Measurements from ENCODE around the gene ARHGEF4.
"Not testable (repeated sequence)": the region's sequence is repeated elsewhere in the genome, so short reads cannot be mapped to it uniquely, and the experiment has no call there.

Gene ARHGEF4

DNA sequence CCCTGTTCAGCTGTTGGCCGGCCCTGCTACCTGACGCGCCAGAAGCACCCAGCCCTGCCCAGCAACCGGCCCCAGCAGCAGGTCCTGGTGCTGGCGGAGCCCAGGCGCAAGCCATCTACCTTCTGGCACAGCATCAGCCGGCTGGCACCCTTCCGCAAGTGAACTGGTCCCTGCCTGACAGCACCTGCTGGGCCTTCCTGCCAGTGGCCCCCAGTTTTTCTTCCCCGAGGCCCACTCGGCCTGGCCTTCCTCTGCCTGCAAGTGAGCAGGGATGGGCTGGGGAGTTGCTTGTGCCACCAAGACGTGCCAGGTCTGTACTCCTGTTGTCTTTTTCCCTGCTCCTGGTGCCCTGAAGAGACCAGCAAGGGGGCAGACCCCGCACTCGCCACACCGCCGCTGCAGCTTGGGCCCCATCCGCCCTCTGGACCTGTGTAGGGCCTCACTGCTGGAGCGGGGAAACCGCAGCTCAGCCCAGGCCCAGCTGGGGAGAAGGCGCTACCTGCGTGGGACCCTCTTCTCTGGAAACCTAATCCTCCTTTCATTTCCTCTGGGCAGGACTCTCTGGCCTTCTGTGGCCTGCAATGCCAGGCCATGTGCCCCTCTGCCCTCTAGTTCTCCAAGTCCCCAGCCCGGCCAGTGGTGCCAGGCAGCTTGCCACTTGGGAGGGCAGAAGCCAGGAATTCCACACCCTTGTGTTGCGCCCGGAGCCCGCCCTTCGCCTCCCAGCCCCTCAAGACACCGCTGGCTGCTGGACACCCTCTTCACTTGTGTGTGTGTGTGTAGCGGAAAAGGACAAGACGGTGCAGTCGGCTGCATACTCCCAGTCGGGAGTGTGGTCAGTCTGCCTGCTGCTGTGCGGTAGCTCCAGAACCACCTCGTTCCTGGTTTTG, 209.6 kb downstream of the ARHGEF4 start:
- DNase-seq = peak in 3 of 56 donors; percentile 7 to 33 (median 20)

DNA sequence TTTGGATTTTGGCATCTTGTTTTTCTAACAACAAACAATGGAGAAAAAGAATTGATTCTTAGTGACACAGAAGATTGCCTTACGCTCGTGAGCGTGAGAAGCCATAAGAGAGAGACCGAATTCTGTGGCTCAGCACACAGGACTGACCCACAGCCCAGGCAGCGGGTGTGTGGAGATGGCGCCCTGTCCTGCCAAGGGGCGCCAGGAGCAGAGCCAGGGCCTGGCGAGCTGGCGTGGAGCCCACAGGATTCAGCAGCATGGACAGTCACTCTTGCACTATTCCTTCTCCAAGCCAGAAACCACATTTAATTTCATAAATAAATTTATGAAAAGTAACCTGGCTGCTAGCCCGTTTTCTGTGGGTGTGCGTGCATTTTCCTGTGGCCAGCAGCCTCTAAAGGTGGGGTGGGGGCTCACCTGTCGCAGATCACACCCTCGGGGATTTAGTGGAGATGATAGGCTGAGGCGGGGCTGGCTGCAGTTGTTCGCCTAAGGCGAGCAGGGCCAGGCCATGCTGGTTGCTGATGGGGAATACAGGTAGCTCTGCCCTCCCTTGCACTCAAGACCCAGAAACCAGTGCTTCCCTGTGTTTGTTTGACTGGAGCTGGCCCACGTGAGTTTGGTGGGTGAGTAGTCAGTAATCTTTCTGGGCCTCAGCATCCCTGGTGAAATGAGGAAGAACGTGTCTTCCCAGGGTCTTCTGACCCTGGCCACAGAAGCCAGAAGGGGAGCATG, 210.4 kb downstream of the ARHGEF4 start:
- peak in 3 of 56 donors; percentile 24 to 44 (median 25) for DNase-seq

DNA sequence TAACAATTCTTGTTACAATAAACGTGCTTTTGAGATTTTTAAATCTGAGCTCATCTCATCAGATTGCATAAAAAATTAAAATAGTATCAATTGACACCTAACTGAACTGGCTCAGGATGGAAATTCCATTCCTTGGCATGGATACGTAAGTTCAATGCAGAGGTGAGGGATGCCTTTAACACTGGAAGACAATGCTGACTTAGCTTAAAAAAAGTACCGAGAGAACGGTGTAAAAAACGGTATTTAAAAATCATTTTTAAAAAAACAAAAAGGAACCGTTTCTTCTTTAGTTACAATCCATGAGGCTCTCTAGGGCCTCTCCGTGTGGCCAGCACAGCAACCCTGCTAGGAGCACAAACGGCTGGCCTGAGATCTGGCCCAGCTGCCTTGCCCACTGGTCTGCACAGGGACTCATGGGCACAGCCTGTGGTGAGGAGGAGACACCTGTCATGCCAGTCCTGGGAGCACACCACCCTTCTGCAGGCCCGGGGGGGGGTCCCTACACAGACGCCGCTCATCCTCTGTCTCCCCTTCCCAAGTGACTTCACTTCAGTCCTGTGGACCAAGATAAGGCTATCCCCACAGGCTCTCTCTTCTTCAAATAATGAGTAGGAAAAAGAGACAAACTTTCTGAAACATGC, 211.3 kb downstream of the ARHGEF4 start:
- no peak for DNase-seq

DNA sequence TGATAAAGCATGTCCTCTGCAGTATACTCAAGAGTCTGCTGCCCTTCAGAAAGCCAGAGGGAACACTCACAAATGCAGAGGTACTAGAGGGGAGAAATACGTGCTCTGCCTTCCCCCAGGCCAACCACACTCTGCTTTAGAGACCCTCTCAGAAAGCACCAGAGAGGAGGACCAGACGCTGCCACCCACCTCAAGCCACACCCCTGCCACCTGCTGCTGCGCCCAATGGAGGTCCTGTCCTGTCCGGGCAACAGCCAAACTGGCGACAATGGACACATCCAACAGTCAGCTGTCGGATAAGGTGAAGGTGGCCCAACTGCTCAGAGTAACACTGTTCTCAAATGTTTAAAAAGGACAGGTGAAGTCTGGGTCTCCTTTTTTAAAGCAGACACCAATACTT, 211.9 kb downstream of the ARHGEF4 start:
- no peak for DNase-seq

DNA sequence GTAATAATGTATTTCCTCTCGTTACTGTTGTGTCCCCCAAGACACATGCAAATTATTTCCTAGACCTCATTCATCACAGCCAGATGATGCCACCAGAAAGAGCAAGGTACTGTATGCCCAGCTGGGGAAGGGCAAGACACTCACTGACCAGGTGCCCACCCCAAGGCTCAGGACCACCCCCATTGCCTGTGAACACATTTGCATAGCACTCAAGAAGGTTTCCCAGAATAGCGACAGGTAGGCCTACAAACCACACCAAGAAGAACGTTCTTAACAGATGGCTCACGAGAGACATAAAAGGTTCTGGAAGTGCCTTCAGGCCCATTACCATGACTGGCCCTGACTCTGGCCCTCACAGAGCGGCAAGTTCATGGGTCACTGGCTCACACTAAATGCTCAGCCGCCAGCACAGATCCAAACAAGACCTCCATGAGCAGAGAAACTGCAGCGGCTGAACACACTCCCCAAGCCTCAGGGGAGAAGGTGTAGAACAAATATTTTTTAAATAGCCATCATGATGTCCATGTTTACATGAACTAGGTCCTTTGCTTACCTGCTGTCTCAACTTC, 212.5 kb downstream of the ARHGEF4 start:
- no peak for DNase-seq

DNA sequence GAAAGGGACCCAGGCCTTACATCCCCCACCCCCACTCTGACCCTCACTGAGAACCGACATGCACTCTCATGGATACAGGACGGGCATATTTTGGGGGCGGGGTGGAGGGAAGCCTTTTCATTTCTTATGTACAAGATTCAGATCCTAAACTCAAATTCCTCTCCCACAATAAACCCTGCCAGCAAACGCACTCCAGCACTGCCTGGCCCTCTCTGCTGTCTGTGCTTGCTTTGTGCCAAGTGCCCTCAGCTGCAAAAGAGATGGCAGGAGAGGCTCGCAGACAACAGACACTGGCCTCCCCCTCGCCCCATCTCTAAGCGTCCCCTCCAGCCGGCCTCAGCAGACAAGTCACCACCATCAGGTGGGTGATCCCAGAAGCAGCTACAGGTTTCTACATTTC, 214.2 kb downstream of the ARHGEF4 start:
- DNase-seq = peak in 6 of 56 donors; percentile 18 to 42 (median 28)

DNA sequence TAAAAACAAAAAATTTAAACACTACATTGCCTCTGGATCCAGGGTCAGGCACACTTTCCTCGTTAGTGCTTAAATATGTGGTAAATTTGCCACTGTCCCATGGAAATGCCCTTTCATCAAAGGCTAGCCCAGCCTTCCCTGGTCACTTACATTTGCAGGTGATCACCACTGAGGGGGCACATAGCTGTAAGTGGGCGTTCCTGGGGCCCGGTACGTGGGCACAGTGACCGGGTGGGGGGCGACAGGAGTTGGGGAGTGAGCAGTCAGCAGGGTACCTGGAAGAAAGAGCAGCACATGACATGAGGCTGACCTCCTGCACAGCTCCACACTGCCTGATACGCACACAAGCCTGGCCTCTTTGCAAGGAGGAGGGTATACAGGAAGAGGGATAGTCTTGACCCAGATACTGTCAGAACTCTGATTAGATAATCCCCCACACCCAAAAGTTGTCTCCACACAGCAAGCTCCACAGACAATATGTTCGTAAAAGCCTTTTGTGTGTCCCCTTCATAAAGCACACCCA, 216.1 kb downstream of the ARHGEF4 start:
- no peak for DNase-seq

DNA sequence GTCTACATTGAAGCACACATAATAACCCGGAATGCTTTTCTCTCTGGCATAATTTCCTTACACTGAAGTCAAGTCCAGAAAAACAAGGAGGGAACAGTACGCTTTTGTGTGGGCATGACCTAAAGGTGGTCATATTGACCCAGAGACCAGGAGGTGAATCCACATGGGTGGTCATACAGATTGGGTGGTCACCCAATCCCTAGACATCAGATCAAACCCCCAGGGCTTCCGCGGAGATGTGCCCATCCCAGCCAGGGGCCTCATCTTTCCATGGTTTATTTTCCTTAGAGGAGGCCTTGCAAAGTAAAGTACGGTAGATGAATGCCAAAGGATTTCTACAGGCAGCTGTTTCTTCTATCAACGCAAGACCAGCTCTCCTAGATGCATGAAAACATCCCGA, 217.8 kb downstream of the ARHGEF4 start:
- DNase-seq = no peak

DNA sequence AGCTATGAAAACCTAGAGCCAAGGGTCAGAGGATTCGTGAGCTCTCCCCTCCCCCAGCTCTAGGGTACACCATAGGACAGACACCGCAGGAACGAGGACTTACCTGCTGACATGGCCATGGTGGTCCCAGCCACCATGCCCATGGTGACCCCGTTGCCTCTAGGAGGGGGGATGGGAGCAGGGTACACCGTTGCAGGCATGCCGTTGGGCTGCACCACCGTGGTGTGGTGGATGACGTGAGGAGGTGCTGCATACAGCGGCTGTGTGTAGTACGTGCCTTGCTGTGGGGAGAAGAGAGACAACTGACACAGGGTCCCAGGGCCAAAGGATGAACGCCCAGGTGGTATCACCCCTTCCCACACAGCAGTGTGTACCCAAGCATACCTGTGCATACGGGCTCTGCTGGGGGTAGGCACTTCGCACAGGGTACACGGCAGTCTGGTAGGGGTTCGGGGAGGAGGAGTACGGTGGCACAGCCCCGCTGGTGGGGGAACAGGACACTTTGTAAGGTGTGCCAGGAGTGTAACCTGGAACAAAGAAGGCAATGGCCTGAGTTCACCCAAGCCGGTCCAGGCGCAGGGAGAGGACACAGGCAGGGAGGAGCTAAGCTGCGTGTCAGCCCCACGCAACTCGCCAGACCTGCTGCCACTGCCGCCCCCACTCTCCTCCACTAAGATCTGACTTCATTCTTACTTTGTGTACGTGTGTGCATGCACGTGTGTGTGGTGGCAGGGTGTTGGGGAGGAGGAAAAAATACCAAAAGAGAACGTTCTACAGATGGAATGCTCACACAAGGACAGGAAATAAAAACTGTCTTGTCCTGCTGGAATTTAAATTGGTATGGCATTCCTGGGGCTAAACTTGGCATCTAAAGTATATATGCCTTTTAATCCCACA, 218.7 kb downstream of the ARHGEF4 start:
- DNase-seq = peak in 12 of 56 donors; percentile 27 to 53 (median 40)

DNA sequence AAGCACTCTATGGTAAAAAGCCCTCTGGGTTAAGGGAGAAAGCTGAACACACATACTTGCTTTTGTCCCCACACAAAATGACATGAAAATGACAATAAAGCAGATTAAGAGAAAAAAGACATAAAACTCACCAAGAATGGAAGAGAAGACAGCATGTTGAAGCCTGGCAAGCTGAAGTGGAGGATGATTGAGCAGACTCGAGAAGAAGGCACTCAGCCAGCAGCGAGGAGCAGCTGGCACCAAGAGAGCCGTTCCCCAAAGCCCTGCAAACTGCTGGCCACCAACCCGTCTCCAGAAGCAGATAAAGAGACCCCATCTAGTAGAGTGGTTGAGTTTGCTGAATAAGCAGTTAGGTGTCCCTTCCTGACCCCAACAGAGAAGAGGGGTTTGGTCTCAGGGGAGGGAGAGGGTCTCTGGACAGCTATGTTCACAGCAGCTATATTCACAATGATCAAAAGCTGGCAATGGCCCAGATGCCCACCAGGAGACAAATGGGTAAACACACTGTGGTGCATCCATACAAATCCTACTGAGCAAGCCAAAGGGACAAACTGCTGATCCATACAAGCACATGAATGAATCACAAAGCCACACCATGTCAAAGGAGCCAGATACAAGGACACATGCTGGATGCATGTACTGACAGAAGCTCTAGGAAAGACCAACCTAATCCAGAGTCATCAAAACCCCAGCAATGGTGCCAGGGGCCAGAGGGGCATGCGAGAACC, 219.7 kb downstream of the ARHGEF4 start:
- peak in 22 of 56 donors; percentile 17 to 55 (median 36) for DNase-seq

DNA sequence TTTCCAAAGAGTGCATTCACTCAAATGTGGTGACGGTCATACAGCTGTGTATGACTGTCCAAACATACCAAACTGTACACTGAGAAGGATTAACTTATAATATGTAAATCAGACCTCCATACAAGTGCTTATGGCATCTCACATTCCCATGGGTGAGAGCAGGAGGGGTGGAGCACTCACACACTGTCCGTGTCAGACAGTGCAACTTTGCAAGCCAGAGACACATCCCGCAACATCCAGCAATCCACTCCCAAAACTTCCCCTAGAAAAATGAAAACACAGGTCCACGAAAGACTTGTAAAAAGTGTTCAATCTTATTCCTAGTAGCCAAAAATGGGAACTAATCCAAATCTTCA, 220.2 kb downstream of the ARHGEF4 start:
- no peak for DNase-seq

DNA sequence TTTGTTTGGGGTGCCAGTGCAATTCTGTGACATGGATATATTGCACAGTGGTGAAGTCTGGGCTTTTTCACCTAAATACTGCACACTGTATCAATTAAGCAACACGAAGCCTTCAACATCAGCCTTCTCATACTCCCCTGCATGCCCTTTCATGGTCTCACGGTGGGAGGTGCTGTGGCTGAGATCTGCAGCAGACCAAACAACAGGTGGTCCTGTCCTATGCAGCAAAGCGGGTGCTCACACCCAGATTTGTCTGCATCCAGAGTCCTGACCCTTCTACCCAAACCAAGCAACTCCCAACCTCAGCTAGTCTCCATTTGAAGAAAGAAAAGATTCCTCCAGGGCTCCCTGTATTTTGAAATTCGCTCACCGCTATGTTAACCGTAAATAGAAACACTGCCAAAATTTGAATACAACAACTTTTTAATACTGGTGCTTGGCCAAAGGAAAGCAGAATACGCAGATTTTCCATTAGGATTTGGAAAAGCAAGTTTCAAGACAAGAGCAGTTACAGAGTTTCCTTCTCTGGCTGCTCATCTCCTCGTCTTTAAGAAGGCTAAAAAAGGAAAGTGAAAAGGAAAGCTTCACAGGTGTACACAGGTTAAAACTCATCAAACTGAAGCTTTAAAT, 221.6 kb downstream of the ARHGEF4 start:
- DNase-seq = no peak

DNA sequence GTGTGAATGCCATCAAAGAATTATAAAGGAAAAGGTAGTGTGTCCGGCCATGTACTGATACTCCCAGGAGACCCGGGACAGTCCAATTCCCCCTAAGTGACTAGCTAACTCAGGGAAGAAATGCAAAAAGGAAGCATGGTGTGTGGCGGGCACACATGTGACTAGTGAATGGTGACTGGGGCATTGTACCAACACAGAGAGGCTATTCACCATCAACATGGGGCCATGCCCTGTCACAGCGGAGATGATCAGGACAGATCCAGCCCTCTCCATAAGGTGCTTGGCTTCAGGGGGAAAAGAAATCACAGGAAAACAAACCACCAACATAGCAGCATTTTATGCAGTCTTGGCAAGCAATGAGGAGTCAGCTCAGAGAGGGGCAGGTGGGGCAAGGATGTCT, 222.2 kb downstream of the ARHGEF4 start:
- peak in 46 of 56 donors; percentile 37 to 84 (median 70) for DNase-seq

DNA sequence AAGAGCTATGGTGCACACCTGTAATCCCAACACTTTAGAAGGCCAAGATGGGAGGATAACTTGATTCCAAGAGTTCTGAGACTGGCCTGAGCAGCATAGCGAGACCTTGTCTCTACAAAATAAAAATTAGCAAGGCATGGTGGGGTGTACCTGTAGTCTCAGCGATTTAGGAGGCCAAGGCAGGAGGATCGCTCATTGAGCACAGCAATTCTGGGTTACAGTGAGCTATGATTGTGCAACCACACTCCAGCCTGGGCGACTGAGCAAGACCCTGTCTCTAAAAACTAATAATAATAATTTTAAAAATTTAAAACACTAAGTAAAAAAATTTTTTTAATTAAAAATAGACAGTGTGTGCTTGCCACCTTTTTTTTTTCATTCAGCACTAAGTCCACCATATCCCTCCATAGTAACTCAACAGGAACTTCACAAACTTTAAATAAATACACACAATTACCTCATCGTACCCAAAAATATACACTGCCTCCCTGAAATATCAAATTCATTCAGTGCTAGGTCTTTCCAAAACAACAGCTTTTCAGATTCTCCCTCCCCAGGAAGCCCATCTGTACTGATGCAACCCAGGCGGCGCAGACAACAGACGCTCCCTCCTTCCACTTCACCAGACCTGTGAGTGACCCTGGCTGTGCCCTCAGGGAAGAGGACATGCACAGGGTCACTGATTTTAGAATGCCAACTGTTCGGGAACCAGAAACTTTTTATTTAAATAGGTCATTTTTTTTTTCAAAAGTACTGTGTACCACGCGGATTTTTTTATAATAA, 227.0 kb downstream of the ARHGEF4 start:
- DNase-seq = no peak

DNA sequence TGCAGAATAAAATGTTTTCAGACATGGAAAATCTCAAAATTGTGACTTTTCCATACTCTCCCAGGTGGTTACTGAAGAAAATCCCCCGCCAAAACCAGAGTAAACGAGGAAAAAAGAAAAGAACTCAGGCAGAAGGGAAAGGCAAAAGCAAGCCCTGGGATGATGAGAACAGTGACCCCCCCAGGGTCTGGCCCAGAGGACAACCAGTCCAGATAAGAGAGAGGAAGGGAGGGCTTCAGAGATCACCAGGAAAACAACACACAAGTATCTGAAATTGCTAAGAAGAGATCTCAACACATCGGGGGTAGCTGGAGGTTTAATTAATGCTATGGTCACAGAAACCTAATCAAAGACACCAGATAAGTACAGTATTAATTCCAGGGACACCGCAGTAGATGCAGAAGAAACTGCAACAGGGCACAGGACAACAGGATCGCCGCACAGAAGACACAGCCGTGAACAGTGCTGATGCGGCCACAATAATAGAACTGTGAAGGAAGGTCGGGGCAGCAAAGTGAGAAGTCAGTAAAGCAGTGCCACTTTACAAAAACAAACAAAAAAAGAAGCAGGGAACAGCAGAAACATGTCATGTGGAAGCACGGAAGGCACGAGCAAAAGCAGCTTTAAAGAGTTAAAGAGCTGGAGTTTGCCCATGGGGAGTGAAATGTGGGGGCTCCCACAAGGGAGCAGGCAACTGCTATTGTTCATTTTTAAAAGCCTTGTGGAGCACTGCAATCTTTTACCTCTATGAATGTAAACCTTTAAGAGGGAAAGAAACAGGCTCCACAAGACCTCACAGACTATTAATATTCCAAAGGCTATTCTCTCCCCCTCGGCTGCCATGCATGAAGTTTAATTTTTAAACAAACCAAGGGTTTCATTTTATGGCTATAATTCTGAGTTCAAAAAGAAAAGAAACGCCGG, 228.1 kb downstream of the ARHGEF4 start:
- no peak for DNase-seq

DNA sequence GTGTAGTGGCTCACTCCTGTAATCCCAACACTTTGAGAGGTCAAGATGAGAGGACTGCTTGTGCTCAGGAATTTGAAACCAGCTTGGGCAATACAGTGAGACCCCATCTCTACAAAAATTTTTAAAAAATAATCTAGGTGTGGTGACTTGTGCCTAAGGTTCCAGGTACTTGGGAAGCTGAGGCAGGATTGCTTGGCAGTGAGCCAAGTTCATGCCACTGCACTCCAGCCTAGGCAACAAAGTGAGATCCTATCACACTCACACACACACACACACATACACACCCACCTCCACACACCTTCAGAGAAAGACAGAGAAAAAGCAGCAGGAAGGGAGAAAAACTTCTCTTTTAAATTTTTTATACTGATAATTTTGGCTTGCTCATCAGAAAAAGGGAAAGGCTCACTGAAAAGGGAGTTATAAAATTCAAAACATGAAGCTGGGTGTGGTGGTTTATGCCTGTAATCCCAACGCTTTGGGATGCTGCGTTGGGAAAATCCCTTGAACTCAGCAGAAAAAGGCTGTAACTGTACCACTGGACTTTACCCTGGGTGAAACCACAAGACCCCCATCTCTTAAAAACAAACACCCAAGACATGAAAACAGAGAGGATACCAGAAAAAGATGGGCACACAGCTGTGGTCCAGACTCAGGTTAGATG, 230.9 kb downstream of the ARHGEF4 start:
- DNase-seq = peak in 1 of 56 donors; percentile 28

DNA sequence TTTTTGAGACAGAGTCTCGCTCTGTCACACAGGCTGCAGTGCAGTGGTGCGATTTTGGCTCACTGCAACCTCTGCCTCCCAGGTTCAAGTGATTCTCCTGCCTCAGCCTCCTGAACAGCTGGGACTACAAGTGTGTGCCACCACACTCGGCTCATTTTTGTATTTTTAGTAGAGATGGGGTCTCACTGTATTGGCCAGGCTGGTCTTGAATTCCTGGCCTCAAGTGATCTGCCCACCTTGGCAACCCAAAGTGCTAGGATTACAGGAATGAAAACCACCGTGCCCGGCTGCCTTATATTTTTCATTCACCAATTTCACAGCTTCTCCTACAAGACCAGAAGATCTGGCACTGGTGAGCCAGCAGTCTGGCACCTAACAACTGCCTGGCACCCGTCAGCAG, 231.5 kb downstream of the ARHGEF4 start:
- not testable (repeated sequence) for DNase-seq
